ENCODE data around the gene CTNNAL1. TPM values are rescaled to one million over a fixed set of nuclear protein-coding genes. Genes with fewer than 3 reads are reported as not detected.

The CTNNAL1 gene
- total and polyA plus RNA-seq, 9 of the 15 experiments (the other 6 are each of a cell fraction or from before 2014, with no cell fraction given): 23.2 to 78.0 (median 46.7) TPM

- ATAC-seq: no peak
- no peak for FAIRE-seq
- intact Hi-C loops (cut with micrococcal nuclease) (no loop called here), in situ Hi-C loops (cut with MboI) (no loop called here)
- Histone ChIP-seq H3K4me1 (replicated peaks in 1 of 2; ENCODE audit: control insufficient read depth in 2 of 2, insufficient read depth in 2 of 2, low read length in 2 of 2) (peaks cover 0 to 3% of the 10 kb centered on the region in 2 experiments; a peak in 2 of 5 replicates), H3K4me2 (ENCODE audit: insufficient read depth, low read length) (no peak overlapping the region), H3K27me3 (ENCODE audit: control insufficient read depth in 2 of 2, insufficient read depth in 2 of 2, low read length in 2 of 2) (no peaks in the 10 kb centered on the region), H4K20me1 (replicated peaks; ENCODE audit: control insufficient read depth, insufficient read depth, low read length) (no peaks in the 10 kb centered on the region), H3K9me3 (replicated peaks; ENCODE audit: control insufficient read depth, insufficient read depth, low read depth, low read length) (no peaks in the 10 kb centered on the region), H3K36me3 (ENCODE audit: control insufficient read depth, insufficient read depth, low read length) (peaks cover 82% of the 10 kb centered on the region), H3K9ac (ENCODE audit: insufficient read depth in 1 of 2, low read depth in 2 of 2, low read length in 2 of 2) (no peak overlapping the region), H3K9me1 (ENCODE audit: control insufficient read depth, insufficient read depth, low read length) (no peaks in the 10 kb centered on the region), H3K79me2 (ENCODE audit: control insufficient read depth, insufficient read depth, low read length) (no peaks in the 10 kb centered on the region), H3K27ac (ENCODE audit: extremely low read depth, low read depth, low read length) (no peak overlapping the region; the same call in 2 of the 3 replicates), H2AFZ (ENCODE audit: low read depth, low read length) (no peak overlapping the region), H3K4me3 (no peak overlapping the region)
- DNase-seq (ENCODE audit: extremely low read depth in 1 of 4, low spot score in 3 of 4): no peak
- ChIA-PET POLR2A (interaction anchor here (0.6 to 0.9 kb wide), 2 partner anchors 9 to 311 kb away, joined by 3 to 5 read pairs; no protein-coding TSS in a partner anchor), CTCF (ENCODE audit: low intra/inter-chr PET ratio) (no interaction called here)
- peak; percentile 61; the same call in 1 of the 2 replicates for TF ChIP-seq RAD51 (IDR thresholded peaks at IDR 0.05; ENCODE audit: borderline replicate concordance, low read depth)
- TF ChIP-seq, protein P1, sequence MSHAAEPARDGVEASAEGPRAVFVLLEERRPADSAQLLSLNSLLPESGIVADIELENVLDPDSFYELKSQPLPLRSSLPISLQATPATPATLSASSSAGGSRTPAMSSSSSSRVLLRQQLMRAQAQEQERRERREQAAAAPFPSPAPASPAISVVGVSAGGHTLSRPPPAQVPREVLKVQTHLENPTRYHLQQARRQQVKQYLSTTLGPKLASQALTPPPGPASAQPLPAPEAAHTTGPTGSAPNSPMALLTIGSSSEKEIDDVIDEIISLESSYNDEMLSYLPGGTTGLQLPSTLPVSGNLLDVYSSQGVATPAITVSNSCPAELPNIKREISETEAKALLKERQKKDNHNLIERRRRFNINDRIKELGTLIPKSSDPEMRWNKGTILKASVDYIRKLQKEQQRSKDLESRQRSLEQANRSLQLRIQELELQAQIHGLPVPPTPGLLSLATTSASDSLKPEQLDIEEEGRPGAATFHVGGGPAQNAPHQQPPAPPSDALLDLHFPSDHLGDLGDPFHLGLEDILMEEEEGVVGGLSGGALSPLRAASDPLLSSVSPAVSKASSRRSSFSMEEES (CRISPR knock-in tag; IDR thresholded peaks at IDR 0.05): peak; percentile 64
- no peak for TF ChIP-seq MTA3 (IDR thresholded peaks at IDR 0.05; ENCODE audit: borderline replicate concordance)
- peak; percentile 31; the same call in 1 of the 2 replicates for TF ChIP-seq TOE1 (IDR thresholded peaks at IDR 0.05; ENCODE audit: borderline replicate concordance)
- no peak for TF ChIP-seq TOE1 (CRISPR knock-in tag; IDR thresholded peaks at IDR 0.05; ENCODE audit: borderline replicate concordance, low read depth)
- no TSS peak for BruUV-seq (replicated peaks)
- 30% methylated on average over 4 of the region's 4 CpGs for WGBS (ENCODE audit: insufficient coverage, low coverage, missing lambda C conversion rate)
These were observed 24.8 kb upstream of the CTNNAL1 start for GRCh38 chr9:109037946-109038715.
